ENCODE results near the gene GGNBP2. TPM values are rescaled to one million over a fixed set of nuclear protein-coding genes. Genes with fewer than 3 reads are reported as not detected.

Gene GGNBP2
- total RNA-seq, 4 donors from 2014 or later, result 48.6 to 128 (median 91.6) TPM

GRCh38 chr17:36627101-36627500, 82.4 kb downstream of the GGNBP2 start:
- 74 to 75% methylated on average over 4 to 12 of the region's 12 CpGs for WGBS, 2 donors (ENCODE audit: low coverage in 1 of 2)
- Histone ChIP-seq H3K9me3 (no peaks in the 10 kb centered on the region), H3K27ac (no peak overlapping the region), H3K4me1 (no peaks in the 10 kb centered on the region), H3K27me3 (no peaks in the 10 kb centered on the region), H3K4me3 (no peak overlapping the region), H3K36me3 (no peaks in the 10 kb centered on the region)
- no peak for DNase-seq
- in situ Hi-C loops (cut with MboI; ENCODE audit: low pct_ligation_motif_present in 1 of 4, low pct_unique_long_range_greater_than_20kb in 1 of 4, low sequenced_read_pairs in 3 of 4), result loop anchor here in 3 of 4 donors (10.0 to 25.0 kb wide), 5 partner anchors 410 to 610 kb away; no protein-coding TSS in a partner anchor
- intact Hi-C loops (cut with DNase I; ENCODE audit: low total_unique reads), result loop anchor here (5.0 to 10.0 kb wide), 3 partner anchors 128 to 608 kb away; no protein-coding TSS in a partner anchor
- TF ChIP-seq POLR2AphosphoS5 (IDR thresholded peaks at IDR 0.05), result no peak
- TF ChIP-seq POLR2A (IDR thresholded peaks at IDR 0.05), result no peak
- no peak for TF ChIP-seq EP300 (IDR thresholded peaks at IDR 0.05; ENCODE audit: low read depth)
- no peak for TF ChIP-seq CTCF (IDR thresholded peaks at IDR 0.05)

GRCh38 chr17:36628576-36628975, 83.9 kb downstream of the GGNBP2 start:
- peaks cover under 1% of the 10 kb centered on the region for H3K27me3 ChIP-seq
- TF ChIP-seq POLR2A (IDR thresholded peaks at IDR 0.05) (no peak), POLR2AphosphoS5 (IDR thresholded peaks at IDR 0.05) (no peak), EP300 (IDR thresholded peaks at IDR 0.05; ENCODE audit: low read depth) (no peak), CTCF (IDR thresholded peaks at IDR 0.05) (no peak)
- H3K4me3 ChIP-seq, result no peak overlapping the region
- DNase-seq, result no peak
- no peaks in the 10 kb centered on the region for H3K4me1 ChIP-seq
- no peak overlapping the region for H3K27ac ChIP-seq
- WGBS, 2 donors (ENCODE audit: low coverage in 1 of 2), result 100% methylated on average over 1 to 2 of the region's 2 CpGs
- intact Hi-C loops (cut with DNase I; ENCODE audit: low total_unique reads), result loop anchor here (5.0 to 10.0 kb wide), 3 partner anchors 126 to 606 kb away; no protein-coding TSS in a partner anchor
- no peaks in the 10 kb centered on the region for H3K36me3 ChIP-seq
- in situ Hi-C loops (cut with MboI; ENCODE audit: low pct_ligation_motif_present in 1 of 4, low pct_unique_long_range_greater_than_20kb in 1 of 4, low sequenced_read_pairs in 3 of 4), result loop anchor here in 3 of 4 donors (10.0 to 25.0 kb wide), 5 partner anchors 409 to 609 kb away; no protein-coding TSS in a partner anchor
- no peaks in the 10 kb centered on the region for H3K9me3 ChIP-seq

GRCh38 chr17:36629252-36629847, 84.6 kb downstream of the GGNBP2 start:
- TF ChIP-seq CTCF (IDR thresholded peaks at IDR 0.05) (peak; percentile 97 to 99 (median 98)), POLR2AphosphoS5 (IDR thresholded peaks at IDR 0.05) (no peak), EP300 (IDR thresholded peaks at IDR 0.05; ENCODE audit: low read depth) (no peak), POLR2A (IDR thresholded peaks at IDR 0.05) (no peak)
- Histone ChIP-seq H3K4me3 (no peak overlapping the region), H3K4me1 (no peaks in the 10 kb centered on the region), H3K36me3 (no peaks in the 10 kb centered on the region), H3K27me3 (peaks cover 7% of the 10 kb centered on the region), H3K27ac (no peak overlapping the region), H3K9me3 (no peaks in the 10 kb centered on the region)
- WGBS, 2 donors (ENCODE audit: low coverage in 1 of 2), result 24% methylated on average over 12 of the region's 14 CpGs; no CpG with 5 or more reads in 1 of the 2 donors
- in situ Hi-C loops (cut with MboI; ENCODE audit: low pct_ligation_motif_present in 1 of 4, low pct_unique_long_range_greater_than_20kb in 1 of 4, low sequenced_read_pairs in 3 of 4), result loop anchor here in 3 of 4 donors (10.0 to 25.0 kb wide), 5 partner anchors 408 to 608 kb away; no protein-coding TSS in a partner anchor
- peak; percentile 80 for DNase-seq
- intact Hi-C loops (cut with DNase I; ENCODE audit: low total_unique reads), result loop anchor here (5.0 to 10.0 kb wide), 3 partner anchors 125 to 605 kb away; no protein-coding TSS in a partner anchor

GRCh38 chr17:36629970-36630502, 85.3 kb downstream of the GGNBP2 start:
- in situ Hi-C loops (cut with MboI; ENCODE audit: low pct_ligation_motif_present in 1 of 4, low pct_unique_long_range_greater_than_20kb in 1 of 4, low sequenced_read_pairs in 3 of 4), result loop anchor here (5.0 to 25.0 kb wide), 8 partner anchors 125 to 615 kb away; no protein-coding TSS in a partner anchor
- Histone ChIP-seq H3K9me3 (no peaks in the 10 kb centered on the region), H3K4me3 (no peak overlapping the region), H3K4me1 (no peaks in the 10 kb centered on the region), H3K36me3 (no peaks in the 10 kb centered on the region), H3K27me3 (peaks cover 14% of the 10 kb centered on the region), H3K27ac (no peak overlapping the region)
- intact Hi-C loops (cut with DNase I; ENCODE audit: low total_unique reads), result loop anchor here (5.0 to 10.0 kb wide), 3 partner anchors 125 to 605 kb away; no protein-coding TSS in a partner anchor
- TF ChIP-seq POLR2AphosphoS5 (IDR thresholded peaks at IDR 0.05), result no peak
- TF ChIP-seq EP300 (IDR thresholded peaks at IDR 0.05; ENCODE audit: low read depth), result no peak
- no peak for TF ChIP-seq CTCF (IDR thresholded peaks at IDR 0.05)
- TF ChIP-seq POLR2A (IDR thresholded peaks at IDR 0.05), result no peak
- DNase-seq, result no peak
- WGBS, 2 donors (ENCODE audit: low coverage in 1 of 2), result 79% methylated on average over 8 of the region's 8 CpGs; no CpG with 5 or more reads in 1 of the 2 donors

Measured in transverse colon (tissue), 4 donors.